ENCODE results near the gene NMS.

NMS gene

DNA sequence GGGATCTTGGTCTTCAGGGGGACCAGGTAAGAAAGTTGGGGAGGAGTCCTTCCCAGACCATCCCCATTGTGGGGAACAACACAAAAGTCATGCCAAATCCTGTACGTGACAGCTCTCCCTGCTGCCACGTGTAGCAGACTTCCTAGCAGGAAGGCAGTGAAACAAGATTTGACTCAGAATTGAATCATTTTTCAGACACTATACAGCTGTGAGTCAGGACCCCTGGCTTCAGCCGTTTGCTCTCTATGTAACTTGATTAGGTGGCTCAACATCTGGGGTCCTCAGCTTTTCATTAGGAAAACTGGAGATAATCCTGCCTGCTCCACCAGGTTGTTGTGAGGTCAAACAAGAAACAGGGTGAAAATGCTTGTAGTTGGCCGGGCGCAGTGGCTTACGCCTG lies 59.6 kb downstream of the NMS start:
- Histone ChIP-seq H3K23ac (ENCODE audit: low read depth, low read length, poor library complexity) (no peak overlapping the region), H3K4me3 (ENCODE audit: low read length in 2 of 2) (no peak overlapping the region), H2BK12ac (ENCODE audit: low read length) (no peak overlapping the region), H4K8ac (ENCODE audit: low read depth, low read length) (no peak overlapping the region), H3K4me1 (ENCODE audit: control insufficient read depth in 2 of 2, insufficient read depth in 1 of 2, low read depth in 1 of 2, low read length in 2 of 2) (peaks cover 0 to 2% of the 10 kb centered on the region in 2 donors), H2AK5ac (ENCODE audit: low read depth, low read length) (no peak overlapping the region), H3K27ac (replicated peaks; ENCODE audit: low read length) (no peak overlapping the region), H3K4ac (ENCODE audit: low read length) (no peak overlapping the region), H3K4me2 (ENCODE audit: insufficient read depth, low read length, poor library complexity, severe bottlenecking) (no peak overlapping the region), H3K79me1 (ENCODE audit: low read depth, low read length) (no peaks in the 10 kb centered on the region), H3K27me3 (ENCODE audit: control insufficient read depth in 3 of 3, insufficient read depth in 3 of 3, low read depth in 1 of 3, low read length in 3 of 3) (peaks cover 0 to 9% (median 0%) of the 10 kb centered on the region in 3 experiments), H3K18ac (ENCODE audit: low read length) (no peak overlapping the region), H2BK5ac (ENCODE audit: low read length) (no peak overlapping the region), H3K9ac (ENCODE audit: low read depth, low read length, poor library complexity) (no peak overlapping the region), H3K36me3 (replicated peaks in 1 of 2; ENCODE audit: control insufficient read depth in 2 of 2, insufficient read depth in 2 of 2, low read length in 2 of 2) (no peaks in the 10 kb centered on the region), H3K9me3 (replicated peaks in 1 of 2; ENCODE audit: control insufficient read depth in 2 of 2, insufficient read depth in 1 of 2, low read depth in 1 of 2, low read length in 2 of 2) (no peaks in the 10 kb centered on the region), H2BK15ac (ENCODE audit: low read length) (no peak overlapping the region), H3K14ac (ENCODE audit: low read length) (no peak overlapping the region), H2BK120ac (ENCODE audit: low read depth, low read length) (no peak overlapping the region), H2AFZ (ENCODE audit: low read length) (no peak overlapping the region), H4K91ac (ENCODE audit: low read depth, low read length, poor library complexity) (no peak overlapping the region)
- no CpG with 5 or more reads among the region's 6 CpGs for WGBS, 2 donors (ENCODE audit: extremely low coverage in 2 of 2, insufficient read length in 2 of 2, insufficient replicate concordance in 1 of 2)
- DNase-seq (ENCODE audit: low spot score), result no peak

All from neuronal stem cell (in vitro differentiated cells).